NCI-H128 (cell line): ENCODE results near the gene SCAPER.
"Not testable (repeated sequence)": the region's sequence is repeated elsewhere in the genome, so short reads cannot be mapped to it uniquely, and the experiment has no call there.

ENCODE experiments used
- DNase-seq: peaks from one replicate; lab custom pipeline; 2025; ENCODE audit not compliant: unreplicated experiment; lab: John Stamatoyannopoulos, UW

The SCAPER gene

DNA sequence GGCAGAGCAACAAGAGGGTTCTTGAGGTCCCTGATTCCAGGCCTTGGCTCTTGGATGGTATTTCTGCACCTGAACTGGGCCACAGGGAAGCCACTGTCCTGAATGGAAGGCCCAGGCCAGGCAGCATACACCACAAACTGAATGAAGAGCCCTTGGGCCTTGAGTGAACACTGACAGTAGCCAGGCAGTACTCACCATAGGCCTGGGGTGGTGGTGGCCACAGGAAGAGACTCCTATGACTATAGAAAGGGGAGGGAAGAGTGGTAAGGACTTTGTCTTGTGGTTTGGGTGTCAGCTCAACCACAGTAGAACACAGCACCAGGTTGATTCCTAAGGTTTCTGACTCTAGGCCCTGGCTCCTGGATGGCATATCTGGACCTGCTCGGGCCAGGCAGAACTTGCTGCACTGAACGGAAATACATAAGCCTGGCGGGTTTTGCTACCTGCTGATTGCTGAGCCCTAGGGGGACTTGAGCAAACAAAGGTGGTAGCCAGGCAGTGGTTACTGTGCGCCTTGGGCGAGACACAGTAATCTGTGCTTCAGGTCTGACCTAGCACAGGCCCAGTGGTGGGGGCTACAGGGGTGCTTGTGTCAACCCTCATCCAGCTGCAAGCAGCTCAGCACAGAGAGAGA, 327.1 kb downstream of the SCAPER start:
- DNase-seq: no peak

DNA sequence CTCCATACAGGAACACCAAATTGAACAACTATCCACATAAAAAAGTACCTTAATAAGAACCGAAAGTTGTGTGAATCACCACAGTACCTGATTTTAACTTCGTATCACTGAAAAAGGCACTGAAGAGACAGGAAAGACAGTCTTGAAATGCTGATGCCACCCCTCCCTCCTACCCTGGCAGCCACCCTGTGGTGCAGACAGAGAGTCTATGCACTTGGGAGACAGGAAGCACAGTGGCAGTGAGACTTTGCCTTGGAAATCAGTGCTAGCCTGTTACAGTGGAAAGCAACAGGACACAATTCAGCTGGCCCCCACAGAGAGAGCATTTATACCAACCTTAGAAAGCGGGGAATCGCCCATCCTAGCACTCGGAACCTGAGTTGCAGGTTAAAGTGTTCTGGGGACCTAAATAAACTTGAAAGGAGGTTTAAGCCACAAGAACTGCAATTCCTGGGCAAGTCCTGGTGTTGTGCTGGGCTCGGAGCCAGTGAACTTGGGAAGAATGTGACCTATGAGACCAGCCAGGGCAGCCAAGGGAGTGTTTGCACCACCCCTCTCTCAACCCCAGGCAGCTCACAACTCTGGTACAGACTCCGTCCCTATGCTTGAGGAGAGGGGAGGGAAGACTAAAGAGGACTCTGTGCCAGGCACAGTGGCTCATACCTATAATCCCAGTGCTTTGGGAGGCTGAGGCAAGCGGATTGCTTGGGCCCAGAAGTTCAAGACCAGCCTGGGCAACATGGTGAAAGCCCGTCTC, 328.4 kb downstream of the SCAPER start:
- no peak for DNase-seq

- no peak for DNase-seq
Measured at GRCh38 chr15:76575679-76576078, 329.5 kb downstream of the SCAPER start.

- DNase-seq: no peak
Measured at GRCh38 chr15:76575274-76575673, 329.9 kb downstream of the SCAPER start.

DNA sequence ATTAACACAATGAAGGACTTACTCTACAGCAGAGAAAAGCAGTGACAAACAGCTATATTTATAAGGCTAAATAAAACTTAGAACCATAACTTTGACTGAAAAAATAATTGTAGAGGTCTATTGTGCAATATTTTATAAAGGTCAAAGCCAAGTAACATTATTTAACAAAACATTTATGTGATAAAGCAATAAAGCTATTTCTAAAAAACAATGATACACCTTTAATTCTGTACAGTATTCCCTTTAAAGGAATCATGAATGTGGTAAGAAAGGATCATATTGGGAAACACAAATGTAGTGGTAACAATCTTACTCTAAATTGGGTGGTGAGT, 332.2 kb downstream of the SCAPER start:
- DNase-seq: no peak

GRCh38 chr15:76566276-76566675, 338.9 kb downstream of the SCAPER start:
- no peak for DNase-seq

DNA sequence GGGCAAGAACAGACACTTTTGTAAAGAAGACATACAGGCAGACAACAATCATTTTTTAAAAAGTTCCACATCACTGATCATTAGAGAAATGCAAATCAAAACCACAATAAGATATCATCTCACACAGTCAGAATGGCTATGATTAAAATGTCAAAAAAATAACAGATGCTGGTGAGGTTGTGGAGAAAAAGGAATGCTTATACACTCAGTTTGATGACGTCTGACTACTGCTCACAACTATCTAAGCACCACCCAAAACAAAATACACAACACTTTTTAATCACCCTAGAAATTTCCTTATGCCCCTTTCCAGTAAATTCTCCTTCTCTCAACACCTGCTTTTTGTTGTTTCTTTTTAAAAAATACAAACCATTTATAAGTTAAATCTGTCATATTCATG, 339.8 kb downstream of the SCAPER start:
- DNase-seq: no peak

DNA sequence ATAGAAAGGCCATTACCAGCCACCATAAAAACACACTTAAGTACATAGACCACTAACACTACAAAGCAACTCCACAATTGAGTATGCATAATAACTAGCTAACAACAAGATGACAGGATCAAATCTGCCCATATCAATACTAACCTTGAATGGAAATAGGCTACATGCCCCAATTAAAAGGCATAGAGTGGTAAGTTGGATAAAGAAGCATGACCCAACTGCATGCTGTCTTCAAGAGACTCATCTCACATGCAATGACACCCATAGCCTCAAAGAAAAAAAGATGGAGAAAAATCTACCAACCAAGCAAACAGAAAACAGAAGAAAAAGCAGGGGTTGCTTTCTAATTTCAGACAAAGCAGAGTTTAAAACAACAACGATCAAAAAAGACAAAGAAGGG, 349.9 kb downstream of the SCAPER start:
- no peak for DNase-seq

- DNase-seq: no peak
Measured at GRCh38 chr15:76553564-76553963, 351.6 kb downstream of the SCAPER start.

- no peak for DNase-seq
Measured at GRCh38 chr15:76553102-76553501, 352.0 kb downstream of the SCAPER start.

DNA sequence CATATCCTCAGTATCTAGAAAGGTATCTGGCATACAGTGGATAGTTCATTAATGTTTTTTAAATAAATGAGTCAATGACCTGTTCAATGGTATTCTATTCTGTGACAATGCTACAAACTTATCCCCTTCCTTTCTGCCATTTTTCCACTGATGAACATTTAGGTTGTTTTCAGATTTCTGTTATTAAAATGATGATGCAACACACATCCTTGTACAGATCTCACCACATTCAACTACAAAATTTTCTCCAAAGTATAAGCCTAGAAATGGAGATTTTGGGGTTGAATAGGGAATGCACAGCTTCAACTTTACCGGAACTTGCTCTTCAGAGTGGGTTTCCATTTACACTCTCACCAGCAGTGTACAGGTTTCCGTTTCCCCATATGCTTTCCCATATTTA, 358.3 kb downstream of the SCAPER start:
- DNase-seq: no peak

DNA sequence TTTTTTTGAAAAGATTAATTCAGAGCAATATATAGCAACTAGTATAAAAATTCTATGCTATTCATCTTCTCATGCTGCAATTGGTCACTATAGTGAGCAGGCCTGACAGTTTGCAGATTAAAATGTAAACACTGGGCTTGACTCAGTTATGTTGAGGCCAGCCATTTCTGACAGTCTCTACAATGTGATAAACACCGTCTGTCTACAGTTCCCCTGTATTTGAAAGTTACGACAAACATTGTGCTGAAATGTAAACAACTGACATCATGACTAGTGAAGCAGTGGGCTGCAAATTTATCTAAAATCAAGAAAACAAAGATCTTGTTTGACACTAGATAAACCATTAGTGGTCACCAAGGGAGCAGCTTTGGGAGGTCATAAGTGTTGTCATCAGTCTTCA, 371.1 kb downstream of the SCAPER start:
- DNase-seq: no peak

DNA sequence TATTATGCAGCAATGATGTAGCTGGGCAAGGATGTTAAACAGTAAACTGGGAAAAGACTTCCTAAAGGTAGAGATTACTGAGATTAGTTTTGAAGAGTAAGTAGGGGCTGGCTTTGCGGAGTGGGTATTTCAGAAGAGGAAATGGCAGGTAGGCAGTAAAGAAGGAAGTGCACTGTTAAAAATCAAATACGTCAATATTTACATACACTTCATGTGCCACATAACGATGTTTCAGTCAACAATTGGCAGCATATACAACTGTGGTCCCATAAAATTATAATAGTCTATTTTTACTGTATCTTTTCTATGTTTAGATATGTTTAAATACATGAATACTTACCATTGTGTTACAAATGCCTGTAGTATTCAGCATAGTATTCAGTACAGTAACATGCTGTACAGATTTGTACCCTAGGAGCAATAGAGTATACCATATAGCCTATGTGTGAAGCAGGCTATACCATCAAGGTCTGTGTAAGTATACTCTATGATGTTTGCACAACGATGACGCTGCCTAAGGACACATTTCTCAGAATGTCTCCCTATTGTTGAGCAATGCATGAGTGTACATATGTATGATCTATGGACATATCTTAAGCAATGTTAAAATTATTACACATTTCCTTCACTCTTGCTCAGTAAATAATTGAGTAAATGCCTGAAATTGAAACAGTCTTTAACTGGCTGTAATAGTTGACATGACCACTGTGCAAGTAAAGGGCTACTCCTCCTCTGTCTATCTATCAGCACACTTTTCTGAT, 371.9 kb downstream of the SCAPER start:
- DNase-seq: no peak

DNA sequence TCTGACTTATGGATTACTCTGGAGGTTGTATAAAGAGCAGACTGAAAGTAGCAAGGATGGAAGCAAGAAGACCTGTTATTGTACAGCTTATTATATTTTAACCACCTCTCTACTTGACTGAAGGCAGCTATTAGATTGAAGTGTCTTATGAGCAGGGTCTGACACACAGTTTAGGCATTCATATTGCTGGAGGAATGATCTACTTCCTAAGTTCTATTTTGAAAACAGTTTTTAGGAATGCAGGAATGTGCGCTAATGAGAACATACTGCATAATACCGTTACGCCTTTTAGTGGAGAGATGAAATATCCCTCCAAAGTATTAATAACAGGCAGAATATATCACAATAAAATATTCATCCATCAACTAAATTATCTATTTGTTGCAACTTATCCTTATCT, 375.2 kb downstream of the SCAPER start:
- no peak for DNase-seq

DNA sequence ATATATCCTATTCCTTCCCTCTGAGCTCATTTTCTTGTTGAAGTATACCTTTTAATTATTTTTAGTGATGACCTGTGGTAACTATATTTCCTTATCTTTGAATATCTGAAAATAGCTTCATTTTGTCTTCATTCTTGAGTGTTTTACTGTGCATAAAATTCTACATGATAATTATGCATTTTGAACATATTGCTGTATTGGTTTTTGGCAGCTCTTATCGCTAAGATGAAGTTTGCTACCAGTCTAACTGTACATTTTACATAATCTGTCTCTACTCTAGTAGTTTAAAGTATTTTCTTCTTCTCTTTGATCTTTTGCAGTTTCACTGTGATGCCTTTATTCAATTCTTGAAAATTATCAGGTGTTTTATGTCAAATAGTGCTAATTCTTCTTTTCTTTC, 379.0 kb downstream of the SCAPER start:
- DNase-seq: no peak

GRCh38 chr15:76517910-76518309, 387.2 kb downstream of the SCAPER start:
- DNase-seq: no peak

GRCh38 chr15:76514282-76514681, 390.9 kb downstream of the SCAPER start:
- DNase-seq: no peak

GRCh38 chr15:76512971-76513370, 392.2 kb downstream of the SCAPER start:
- DNase-seq: no peak

- DNase-seq: not testable (repeated sequence)
Measured at GRCh38 chr15:76510663-76511062, 394.5 kb downstream of the SCAPER start.

DNA sequence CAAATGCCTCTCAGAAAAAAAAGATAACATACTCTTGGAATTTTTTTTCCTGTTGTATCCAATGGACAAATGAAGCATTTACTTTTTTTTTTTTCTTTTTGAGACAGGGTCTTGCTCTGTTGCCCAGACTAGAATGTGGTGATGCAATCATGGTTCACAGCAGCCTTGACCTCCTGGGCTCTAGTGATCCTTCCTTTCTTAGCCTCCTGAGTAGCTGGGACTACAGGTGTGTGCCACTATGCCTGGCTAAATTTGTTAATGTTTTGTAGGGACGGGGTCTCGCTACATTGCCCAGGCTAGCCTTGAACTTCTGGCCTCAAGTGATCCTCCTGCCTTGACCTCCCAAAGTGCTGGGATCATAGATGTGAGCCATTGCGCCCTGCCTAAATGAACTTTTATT, 401.3 kb downstream of the SCAPER start:
- no peak for DNase-seq

- DNase-seq: no peak
Measured at GRCh38 chr15:76503121-76503520, 402.0 kb downstream of the SCAPER start.

DNA sequence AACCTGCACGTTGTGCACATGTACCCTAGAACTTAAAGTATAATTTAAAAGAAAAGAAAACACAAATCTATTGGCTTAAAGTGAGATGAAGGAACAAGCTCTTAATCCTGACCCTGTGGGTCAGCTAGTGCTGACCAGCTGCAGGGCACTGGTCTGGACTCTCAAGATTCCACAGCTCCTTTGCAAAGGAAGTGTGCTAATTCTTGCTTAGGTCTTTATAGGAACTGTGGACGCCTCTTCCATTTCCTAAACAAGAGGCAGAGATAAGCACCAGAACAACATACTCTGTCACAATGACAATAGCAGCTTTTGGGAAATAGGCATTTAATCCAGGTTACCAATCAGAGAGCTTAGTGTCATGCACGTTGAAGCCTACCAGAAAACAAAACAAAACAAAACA, 402.5 kb downstream of the SCAPER start:
- no peak for DNase-seq
